GM12878 (cell line): ENCODE measurements around the gene CRYL1. TPM values are rescaled to one million over a fixed set of nuclear protein-coding genes. Genes with fewer than 3 reads are reported as not detected.
A peak's percentile ranks its signal among the peaks of the same experiment; 100 is the strongest.

Source experiments
- ASH2L ChIP-seq: fragments of 300-600, 200-600 bp; sonication (generic); IDR thresholded peaks from 2 replicates; pipeline ENCODE4 v1.6.1; 2017; ENCODE audit warnings: low read depth, mild to moderate bottlenecking, borderline replicate concordance
- BMI1 ChIP-seq: fragments of 450-650 bp; IDR thresholded peaks from 2 replicates; pipeline ENCODE4 v1.6.1; 2016; ENCODE audit warnings: mild to moderate bottlenecking, moderate library complexity, borderline replicate concordance
- CBFB ChIP-seq: IDR thresholded peaks from 2 replicates; pipeline ENCODE4 v1.6.1; 2016; ENCODE audit warnings: antibody characterized with exemption, low read depth
- CHD2 ChIP-seq: IDR thresholded peaks from 2 replicates; pipeline ENCODE4 v1.6.1; 2011; ENCODE audit warnings: low read depth, low read length, improper control_type of control experiment, borderline replicate concordance
- CTCF ChIP-seq, 3 experiments: IDR thresholded peaks in 2 of 3; conservative IDR thresholded peaks in 1 of 3; 2 replicates each; pipeline ENCODE4 v1.5.1; 2011; ENCODE audit warnings: low read depth in 3 of 3, low read length in 3 of 3, mild to moderate bottlenecking in 3 of 3, control low read depth in 2 of 3, moderate library complexity in 2 of 3, inconsistent platforms in 1 of 3, mixed read lengths in 1 of 3; ENCODE audit not compliant: control insufficient read depth in 2 of 3, insufficient read depth in 1 of 3; ENCODE audit errors: extremely low read depth in 1 of 3
- EGR1 ChIP-seq, 2 experiments: IDR thresholded peaks; 1 replicate in 1 of 2; 2 replicates in 1 of 2; pipeline ENCODE4 v1.6.1; 2011 to 2012; ENCODE audit warnings: low read depth in 2 of 2, low read length in 2 of 2, borderline replicate concordance in 1 of 2, mild to moderate bottlenecking in 1 of 2, moderate library complexity in 1 of 2
- EP300 ChIP-seq, 2 experiments: fragments of 150-350 bp in 1 of 2; IDR thresholded peaks; 2 replicates each; pipeline ENCODE4 v1.6.1; 2011 to 2012; ENCODE audit warnings: low read depth in 2 of 2, low read length in 2 of 2, borderline replicate concordance in 1 of 2, improper control_type of control experiment in 1 of 2, inconsistent platforms in 1 of 2; ENCODE audit not compliant: control insufficient read depth in 1 of 2
- HDGF ChIP-seq: fragments of 450-650 bp; IDR thresholded peaks from 2 replicates; pipeline ENCODE4 v1.6.1; 2016; ENCODE audit warnings: antibody characterized with exemption
- IKZF1 ChIP-seq: fragments of 450-650 bp; conservative IDR thresholded peaks from 2 replicates; pipeline ENCODE4 v1.6.1; 2017; ENCODE audit warnings: antibody characterized with exemption, mild to moderate bottlenecking
- JUNB ChIP-seq: IDR thresholded peaks from 2 replicates; pipeline ENCODE4 v1.6.1; 2016; ENCODE audit warnings: antibody characterized with exemption, mild to moderate bottlenecking
- NFYB ChIP-seq: IDR thresholded peaks from 2 replicates; pipeline ENCODE4 v1.6.1; 2011; ENCODE audit warnings: low read depth, mild to moderate bottlenecking, low read length, improper control_type of control experiment, moderate library complexity; ENCODE audit not compliant: insufficient read depth
- NRF1 ChIP-seq: conservative IDR thresholded peaks from 2 replicates; pipeline ENCODE4 v1.6.1; 2011; ENCODE audit warnings: mild to moderate bottlenecking, low read depth, low read length, improper control_type of control experiment
- RAD51 ChIP-seq: fragments of 450-650 bp; IDR thresholded peaks from 2 replicates; pipeline ENCODE4 v1.6.1; 2016; ENCODE audit warnings: moderate library complexity, mild to moderate bottlenecking, inconsistent platforms
- RUNX3 ChIP-seq: IDR thresholded peaks from 2 replicates; pipeline ENCODE4 v1.6.1; 2012; ENCODE audit warnings: low read length, inconsistent platforms
- SMC3 ChIP-seq: IDR thresholded peaks from 2 replicates; pipeline ENCODE4 v1.6.1; 2011; ENCODE audit warnings: low read length, improper control_type of control experiment, borderline replicate concordance
- TARDBP ChIP-seq: IDR thresholded peaks from 2 replicates; pipeline ENCODE4 v1.6.1; 2016; ENCODE audit warnings: borderline replicate concordance
- ZNF217 ChIP-seq: fragments of 450-650 bp; IDR thresholded peaks from 2 replicates; pipeline ENCODE4 v1.6.1; 2017; ENCODE audit warnings: antibody characterized with exemption, mild to moderate bottlenecking
- ZNF274 ChIP-seq: IDR thresholded peaks from one replicate; pipeline ENCODE4 v1.8.0; 2011; ENCODE audit not compliant: insufficient read length, insufficient read depth
- polyA plus RNA-seq, 11 experiments: library from polyadenylated mRNA; depleted of rRNA in 4 of 11; unstranded in 6 of 11; stranded (reverse) in 5 of 11; fragments of >200 nt; fragmentation: Nextera tagmentation in 4 of 11; fragmentation: Illumina TruSeq in 1 of 11; extraction: Ambion mirVana in 4 of 11; extraction: Trizol in 1 of 11; gene quantifications; 1 replicate in 1 of 11; 2 replicates in 10 of 11; pipeline versions ENCODE4 v1.2.1 to v1.2.3, GENCODE V29; 2011 to 2016; ENCODE audit warnings: inconsistent platforms in 2 of 11, missing spikeins in 2 of 11, low read depth in 1 of 11
- total RNA-seq, 4 experiments: library from RNA; depleted of rRNA in 3 of 4; stranded (reverse); fragments of >200 nt in 3 of 4; fragmentation: Illumina TruSeq in 1 of 4; extraction: Trizol in 1 of 4; gene quantifications; 2 replicates each; pipeline versions ENCODE4 v1.2.1 to v1.2.3, GENCODE V29; 2013 to 2021
- TF ChIP-seq, protein P1 (sequence below): IDR thresholded peaks from 2 replicates; pipeline ENCODE4 v1.6.1; 2012; ENCODE audit warnings: low read length, inconsistent platforms
- TF ChIP-seq, protein P2 (sequence below): IDR thresholded peaks from 2 replicates; pipeline ENCODE4 v1.6.1; 2011; ENCODE audit warnings: mild to moderate bottlenecking, low read depth, low read length, moderate library complexity; ENCODE audit not compliant: insufficient replicate concordance
- TF ChIP-seq, protein P3 (sequence below): fragments of 450-650 bp; IDR thresholded peaks from 2 replicates; pipeline ENCODE4 v1.6.1; 2017; ENCODE audit warnings: mild to moderate bottlenecking

The CRYL1 gene
- total and polyA plus RNA-seq, 10 of the 15 experiments (the other 5 are each of a cell fraction or from before 2014, with no cell fraction given) = 5.5 to 36.7 (median 12.2) TPM

DNA sequence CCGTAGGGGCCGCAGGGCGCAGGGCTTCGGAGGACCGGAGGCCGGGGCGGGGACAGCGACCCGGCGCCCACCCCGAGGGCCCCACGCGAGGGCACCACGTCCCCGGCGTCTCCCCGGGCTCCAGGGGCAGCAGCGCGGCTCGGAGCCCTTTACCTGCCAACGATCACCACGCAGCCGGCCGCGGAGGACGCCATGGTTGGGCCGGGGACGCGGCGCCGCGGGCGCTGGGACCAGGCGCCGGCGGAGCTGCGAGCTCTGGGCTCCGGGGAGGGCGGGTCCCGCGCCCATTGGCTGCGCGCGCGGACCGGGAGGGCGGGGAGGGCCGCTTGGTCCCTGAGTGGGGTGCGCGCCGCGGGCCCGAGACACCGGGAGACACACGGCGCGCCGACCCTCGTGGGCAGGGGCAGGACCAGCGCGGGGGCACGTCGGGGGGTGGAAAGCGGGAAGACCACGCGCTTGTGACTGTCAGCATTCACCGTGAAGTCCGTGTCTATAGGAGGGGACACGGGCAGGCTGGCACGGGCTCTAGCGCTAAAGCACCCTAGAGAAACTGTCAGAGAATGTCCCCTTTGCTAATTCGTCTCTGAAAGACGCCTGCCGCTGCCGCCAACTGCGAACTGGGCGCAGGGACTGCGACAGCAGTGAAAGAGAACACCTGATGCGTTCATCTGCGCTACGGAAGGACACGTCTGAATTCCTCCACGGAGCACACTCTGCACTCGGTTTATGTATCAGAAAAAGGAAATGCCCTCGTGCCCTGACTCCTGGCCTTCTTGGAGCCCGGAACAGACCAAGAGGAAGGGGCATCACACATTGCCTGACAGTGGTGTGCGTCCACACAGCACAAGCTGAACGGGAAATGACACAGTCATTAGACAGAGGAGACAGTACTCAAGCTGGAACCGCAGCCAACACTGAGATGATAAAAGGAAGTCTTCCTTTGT, at the start of gene CRYL1 (continued):
- TF ChIP-seq CHD2 (no peak), ZNF217 (peak; percentile 57), CTCF (IDR thresholded peaks at IDR 0.05 in 2 of 3, conservative IDR thresholded peaks at IDR 0.05 in 1 of 3; ENCODE audit: control insufficient read depth in 2 of 3, extremely low read depth in 1 of 3, insufficient read depth in 1 of 3, low read depth in 3 of 3, low read length in 3 of 3) (no peak), EP300 (IDR thresholded peaks at IDR 0.05; ENCODE audit: borderline replicate concordance in 1 of 2, control insufficient read depth in 1 of 2, low read depth in 2 of 2, low read length in 2 of 2) (no peak), TARDBP (no peak), IKZF1 (peak; percentile 66), CBFB (no peak), JUNB (no peak), EGR1 (IDR thresholded peaks at IDR 0.05; ENCODE audit: borderline replicate concordance in 1 of 2, low read depth in 2 of 2, low read length in 2 of 2) (0 out of 3 replicates have a peak, but pooled peaks of 1 of the 2 experiments have one; percentile 5), ASH2L (no peak; the same call in 1 of the 2 replicates), ZNF274 (no peak), BMI1 (no peak), RUNX3 (peak; percentile 48), SMC3 (no peak), NRF1 (no peak), NFYB (peak; percentile 29; the same call in 1 of the 2 replicates), HDGF (no peak), RAD51 (no peak)
- TF ChIP-seq, protein P1, sequence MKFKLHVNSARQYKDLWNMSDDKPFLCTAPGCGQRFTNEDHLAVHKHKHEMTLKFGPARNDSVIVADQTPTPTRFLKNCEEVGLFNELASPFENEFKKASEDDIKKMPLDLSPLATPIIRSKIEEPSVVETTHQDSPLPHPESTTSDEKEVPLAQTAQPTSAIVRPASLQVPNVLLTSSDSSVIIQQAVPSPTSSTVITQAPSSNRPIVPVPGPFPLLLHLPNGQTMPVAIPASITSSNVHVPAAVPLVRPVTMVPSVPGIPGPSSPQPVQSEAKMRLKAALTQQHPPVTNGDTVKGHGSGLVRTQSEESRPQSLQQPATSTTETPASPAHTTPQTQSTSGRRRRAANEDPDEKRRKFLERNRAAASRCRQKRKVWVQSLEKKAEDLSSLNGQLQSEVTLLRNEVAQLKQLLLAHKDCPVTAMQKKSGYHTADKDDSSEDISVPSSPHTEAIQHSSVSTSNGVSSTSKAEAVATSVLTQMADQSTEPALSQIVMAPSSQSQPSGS = no peak
- TF ChIP-seq, protein P2, sequence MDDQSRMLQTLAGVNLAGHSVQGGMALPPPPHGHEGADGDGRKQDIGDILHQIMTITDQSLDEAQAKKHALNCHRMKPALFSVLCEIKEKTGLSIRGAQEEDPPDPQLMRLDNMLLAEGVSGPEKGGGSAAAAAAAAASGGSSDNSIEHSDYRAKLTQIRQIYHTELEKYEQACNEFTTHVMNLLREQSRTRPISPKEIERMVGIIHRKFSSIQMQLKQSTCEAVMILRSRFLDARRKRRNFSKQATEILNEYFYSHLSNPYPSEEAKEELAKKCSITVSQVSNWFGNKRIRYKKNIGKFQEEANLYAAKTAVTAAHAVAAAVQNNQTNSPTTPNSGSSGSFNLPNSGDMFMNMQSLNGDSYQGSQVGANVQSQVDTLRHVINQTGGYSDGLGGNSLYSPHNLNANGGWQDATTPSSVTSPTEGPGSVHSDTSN = no peak
- TF ChIP-seq, protein P3, sequence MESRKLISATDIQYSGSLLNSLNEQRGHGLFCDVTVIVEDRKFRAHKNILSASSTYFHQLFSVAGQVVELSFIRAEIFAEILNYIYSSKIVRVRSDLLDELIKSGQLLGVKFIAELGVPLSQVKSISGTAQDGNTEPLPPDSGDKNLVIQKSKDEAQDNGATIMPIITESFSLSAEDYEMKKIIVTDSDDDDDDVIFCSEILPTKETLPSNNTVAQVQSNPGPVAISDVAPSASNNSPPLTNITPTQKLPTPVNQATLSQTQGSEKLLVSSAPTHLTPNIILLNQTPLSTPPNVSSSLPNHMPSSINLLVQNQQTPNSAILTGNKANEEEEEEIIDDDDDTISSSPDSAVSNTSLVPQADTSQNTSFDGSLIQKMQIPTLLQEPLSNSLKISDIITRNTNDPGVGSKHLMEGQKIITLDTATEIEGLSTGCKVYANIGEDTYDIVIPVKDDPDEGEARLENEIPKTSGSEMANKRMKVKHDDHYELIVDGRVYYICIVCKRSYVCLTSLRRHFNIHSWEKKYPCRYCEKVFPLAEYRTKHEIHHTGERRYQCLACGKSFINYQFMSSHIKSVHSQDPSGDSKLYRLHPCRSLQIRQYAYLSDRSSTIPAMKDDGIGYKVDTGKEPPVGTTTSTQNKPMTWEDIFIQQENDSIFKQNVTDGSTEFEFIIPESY = no peak
